HG02885 (cell line): ENCODE measurements around the gene GMPR.
"Not testable (repeated sequence)": the region's sequence is repeated elsewhere in the genome, so short reads cannot be mapped to it uniquely, and the experiment has no call there.

Experiments
- ATAC-seq: cut with Tn5 transposase; IDR thresholded peaks from one replicate; pipeline ENCODE4 v1.9.1; 2021; ENCODE audit warnings: mild to moderate bottlenecking; ENCODE audit not compliant: unreplicated experiment, poor library complexity

Gene GMPR

GRCh38 chr6:16267428-16268263 is 29.3 kb downstream of the GMPR start:
- no peak for ATAC-seq

DNA sequence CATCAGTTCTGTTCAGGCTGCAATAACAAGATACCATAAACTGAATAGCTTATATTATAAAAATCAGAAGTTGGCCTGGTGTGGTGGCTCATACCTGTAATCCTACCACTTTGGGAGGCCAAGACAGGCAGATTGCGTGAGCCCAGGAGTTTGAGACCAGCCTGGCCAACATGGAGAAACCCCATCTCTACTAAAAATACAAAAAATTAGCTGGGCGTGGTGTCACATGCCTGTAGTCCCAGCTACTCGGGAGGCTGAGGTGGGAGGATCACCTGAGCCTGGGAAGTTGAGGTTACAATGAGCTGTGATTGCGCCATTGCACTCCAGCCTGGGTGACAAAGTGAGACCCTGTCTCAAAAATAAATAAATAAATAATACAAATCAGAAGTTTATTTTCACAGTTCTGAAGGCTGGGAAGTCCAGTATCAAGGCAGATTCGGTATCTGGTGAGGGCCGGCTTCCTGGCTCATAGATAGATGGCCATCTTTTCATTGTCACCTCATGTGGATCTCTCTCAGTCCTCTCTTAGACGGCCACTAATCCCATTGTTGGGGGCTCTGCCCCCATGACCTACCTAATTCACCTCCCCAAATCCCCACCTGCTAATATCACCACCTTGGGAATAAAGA is 31.2 kb downstream of the GMPR start:
- not testable (repeated sequence) for ATAC-seq

DNA sequence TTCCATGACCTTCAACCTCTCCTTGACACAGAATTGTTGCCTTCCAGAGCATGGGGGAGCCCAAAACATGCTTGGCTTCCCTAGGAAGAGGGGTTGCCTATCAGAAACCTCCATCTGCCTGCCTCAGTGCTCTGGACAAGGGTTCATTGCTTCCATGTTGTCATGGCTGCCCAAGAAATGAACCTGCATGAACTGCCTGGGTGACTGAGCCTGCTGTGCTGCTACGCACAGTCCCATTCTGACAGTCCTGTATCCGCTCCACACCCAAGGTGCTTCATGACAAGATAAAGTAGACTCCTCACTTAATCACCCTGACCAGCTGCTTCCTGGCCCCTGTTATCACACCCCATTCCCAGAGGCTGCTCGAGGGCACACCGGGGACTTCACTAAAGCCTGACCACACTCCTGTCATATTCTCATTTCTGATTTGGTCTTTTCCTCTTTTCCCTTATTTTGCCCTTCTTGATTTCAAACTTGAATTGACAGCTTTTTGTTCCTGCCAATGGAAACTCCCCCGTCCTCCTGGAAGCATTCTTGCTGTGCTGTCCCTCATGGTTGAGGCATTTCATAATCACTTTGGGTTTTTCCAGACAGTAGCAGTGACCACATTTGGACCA is 31.9 kb downstream of the GMPR start:
- ATAC-seq, result no peak

- ATAC-seq, result no peak
These were observed 33.0 kb downstream of the GMPR start for GRCh38 chr6:16271428-16271827.

DNA sequence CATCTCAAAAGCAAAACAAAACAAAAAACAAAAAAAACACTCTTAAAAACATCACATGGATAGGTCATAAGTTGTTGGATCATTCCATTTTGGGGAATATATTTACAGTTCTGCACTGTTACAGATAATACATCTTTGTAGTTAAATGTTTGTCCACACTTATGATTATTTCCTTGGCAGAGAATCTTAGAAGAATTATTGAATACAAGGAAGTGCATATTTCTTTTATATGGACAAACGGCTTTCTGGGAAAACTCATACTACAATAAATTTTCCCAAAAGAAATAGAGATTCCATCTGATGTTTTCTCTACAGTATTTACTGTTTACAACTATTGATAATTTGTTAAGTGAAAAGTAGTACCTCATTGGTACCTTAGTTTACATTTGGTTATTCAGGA is 33.8 kb downstream of the GMPR start:
- ATAC-seq, result no peak

DNA sequence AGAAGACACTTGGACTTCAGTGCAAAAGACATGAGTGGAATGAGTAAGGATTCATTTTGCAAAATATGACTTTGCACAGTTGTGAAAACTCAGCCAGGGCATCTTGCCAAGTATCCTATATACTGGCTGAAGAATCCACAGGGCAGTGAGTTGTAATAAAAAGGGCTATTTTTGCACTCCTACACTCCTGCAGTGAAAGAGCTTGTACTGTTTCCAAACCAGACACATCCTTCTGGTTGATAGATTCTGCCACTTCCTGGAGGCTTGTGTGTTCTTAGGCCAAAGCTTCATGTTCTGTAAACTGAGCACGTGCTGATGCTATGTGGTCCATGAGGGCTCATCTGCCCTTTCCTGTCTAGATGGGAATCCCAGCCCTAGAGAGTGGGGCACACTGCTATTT is 34.9 kb downstream of the GMPR start:
- no peak for ATAC-seq

DNA sequence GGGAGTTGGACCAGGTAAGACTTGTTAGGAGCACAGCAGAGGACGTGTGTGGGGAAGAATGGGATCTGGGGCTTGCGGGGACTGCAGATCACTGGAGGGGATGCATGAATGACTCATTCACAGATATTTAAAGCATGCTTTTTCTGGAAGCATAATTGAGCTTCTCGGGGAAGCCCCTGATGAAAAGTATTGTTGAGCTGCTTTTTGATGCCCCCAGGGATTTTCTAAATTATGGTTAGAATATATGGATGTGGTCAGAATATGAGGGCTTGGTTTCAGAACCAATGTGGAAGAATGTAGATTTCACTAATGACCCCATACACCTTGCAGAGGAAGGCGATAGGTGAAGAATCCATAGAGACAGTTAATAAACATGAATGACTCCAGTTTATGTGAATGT is 36.1 kb downstream of the GMPR start:
- ATAC-seq, result no peak

- ATAC-seq, result no peak
These were observed 36.6 kb downstream of the GMPR start for GRCh38 chr6:16274885-16275589.

DNA sequence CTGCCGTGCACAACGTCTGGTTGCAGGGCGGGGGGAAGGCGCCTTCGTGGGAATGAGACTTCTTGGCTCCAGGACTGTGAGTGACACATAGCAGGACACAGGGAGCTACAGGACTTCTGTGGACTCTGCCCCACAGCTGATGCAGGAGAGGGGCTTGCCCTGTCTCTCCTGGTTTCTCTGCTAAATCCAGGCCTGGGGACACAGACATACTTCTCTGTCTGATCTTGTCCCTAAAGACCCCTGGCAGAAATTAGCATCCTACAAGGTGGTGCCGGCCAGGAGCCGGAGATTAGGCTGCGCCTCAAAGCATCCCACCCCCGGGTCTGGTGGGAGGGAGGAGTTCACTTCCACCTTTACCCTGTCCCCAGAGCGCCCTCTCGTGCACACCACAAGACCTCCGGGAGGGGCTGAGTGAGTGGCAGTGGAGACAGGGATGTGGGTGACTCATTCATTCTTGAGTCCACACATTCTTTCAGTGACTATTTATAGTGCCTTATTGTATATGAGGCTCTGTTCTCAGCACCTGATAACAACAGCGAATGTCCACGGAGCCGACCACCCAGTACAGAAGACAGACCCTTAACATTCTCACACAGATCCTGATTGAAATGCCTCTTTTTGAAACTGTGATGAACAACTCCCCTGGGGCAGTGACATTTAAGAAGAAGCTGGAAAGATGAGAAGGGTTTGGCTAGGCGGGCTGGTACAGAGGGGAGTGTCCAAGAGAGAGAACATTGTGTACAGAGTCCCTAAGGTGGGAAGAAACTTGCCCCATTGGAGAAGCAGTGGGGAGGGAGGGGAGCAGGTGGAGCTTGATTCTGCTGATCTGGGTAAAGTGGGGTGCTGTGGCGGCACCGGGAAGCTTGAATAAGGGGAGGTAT is 39.0 kb downstream of the GMPR start:
- peak; percentile 59 for ATAC-seq

GRCh38 chr6:16278048-16278724 is 39.8 kb downstream of the GMPR start:
- ATAC-seq, result no peak

DNA sequence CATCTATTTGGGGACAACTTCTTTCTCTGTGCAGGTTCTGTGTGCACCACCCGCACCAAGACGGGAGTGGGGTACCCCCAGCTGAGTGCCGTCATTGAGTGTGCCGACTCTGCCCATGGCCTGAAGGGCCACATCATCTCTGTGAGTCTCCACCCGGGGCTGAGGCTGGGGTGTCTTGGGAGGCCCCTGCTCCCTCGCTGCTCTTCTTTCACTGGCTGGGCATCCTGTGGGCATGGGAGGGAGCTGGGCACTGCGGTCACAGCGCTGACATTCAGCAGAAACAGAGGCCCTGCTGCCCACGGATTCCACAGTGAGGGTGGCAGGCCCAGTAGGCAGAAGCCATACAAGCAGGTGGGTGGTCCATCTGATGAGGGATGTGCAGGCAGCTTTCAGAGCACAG is 40.4 kb downstream of the GMPR start:
- no peak for ATAC-seq

DNA sequence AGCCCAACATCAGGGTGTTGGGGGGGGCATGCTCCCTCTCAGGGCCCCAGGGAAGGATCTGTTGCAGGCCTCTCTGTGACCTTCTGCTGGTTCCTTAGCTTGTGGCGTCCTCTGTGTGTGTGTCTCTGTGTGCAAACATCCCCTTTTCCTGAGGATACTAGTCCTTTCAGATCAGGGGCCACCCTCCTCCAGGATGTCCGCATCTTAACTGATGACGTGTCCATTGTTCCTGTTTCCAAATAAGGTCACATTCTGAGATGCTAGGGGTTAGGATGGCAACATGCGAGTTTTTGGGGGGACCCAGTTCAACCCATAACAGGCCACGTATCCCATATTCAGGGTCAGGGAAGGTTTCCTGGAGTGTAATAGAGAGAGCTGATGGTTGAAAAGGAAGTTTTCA is 40.9 kb downstream of the GMPR start:
- no peak for ATAC-seq

- no peak for ATAC-seq
These were observed 44.0 kb downstream of the GMPR start for GRCh38 chr6:16282370-16282769.

GRCh38 chr6:16284472-16284871 is 46.1 kb downstream of the GMPR start:
- ATAC-seq, result no peak

DNA sequence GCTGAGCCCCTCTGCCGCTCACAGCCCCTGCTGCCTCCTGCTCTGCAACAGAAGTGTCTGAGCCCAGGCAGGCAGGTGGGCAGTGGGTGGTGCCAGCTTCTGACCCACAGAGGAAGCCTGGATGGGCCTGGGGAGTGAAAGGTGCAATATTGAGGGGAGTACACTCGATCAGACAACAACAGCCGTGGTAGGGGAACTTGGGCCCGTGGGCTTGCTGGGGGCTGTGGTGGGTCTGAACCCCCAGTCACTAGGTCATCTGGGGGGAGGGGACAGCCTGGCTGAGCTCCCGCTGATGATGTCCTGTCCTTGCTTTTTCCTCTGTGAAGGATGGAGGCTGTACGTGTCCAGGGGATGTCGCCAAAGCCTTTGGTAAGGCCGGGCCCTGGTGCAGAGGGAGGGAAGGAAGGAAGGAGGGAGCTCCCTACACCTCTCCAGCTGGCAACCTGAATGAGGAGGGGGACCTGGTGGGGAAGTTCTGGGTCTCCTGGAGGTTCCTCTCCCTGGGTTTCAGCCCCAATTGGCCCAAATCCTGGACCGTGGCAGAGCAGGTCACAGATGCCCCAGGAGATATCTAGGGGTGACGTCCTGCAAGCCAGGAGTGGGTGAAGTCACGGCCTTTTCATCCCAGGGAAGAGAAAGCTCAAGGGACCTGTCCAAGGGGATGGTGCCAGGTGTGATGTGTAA is 47.2 kb downstream of the GMPR start:
- ATAC-seq, result peak; percentile 11

DNA sequence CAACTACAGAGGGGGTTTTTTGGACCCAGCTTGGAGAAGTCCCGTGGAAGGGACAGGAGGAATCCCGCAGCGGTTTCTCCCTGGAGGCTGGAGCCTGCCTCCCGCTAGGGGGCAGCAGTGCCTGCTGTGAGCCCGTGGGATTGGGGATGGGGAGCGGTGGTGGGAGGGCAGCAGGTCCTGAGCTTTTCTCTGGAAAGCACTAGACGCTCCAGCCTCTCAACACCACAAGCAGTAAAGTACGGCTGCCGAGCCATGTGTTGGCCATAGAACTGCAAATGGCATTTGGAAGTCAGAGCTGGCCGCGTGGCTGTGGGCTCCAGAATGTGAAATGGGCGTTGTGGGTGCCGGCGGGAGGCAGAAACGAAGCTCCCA is 47.8 kb downstream of the GMPR start:
- ATAC-seq, result peak; percentile 52

GRCh38 chr6:16288163-16288562 is 49.8 kb downstream of the GMPR start:
- ATAC-seq, result no peak

- no peak for ATAC-seq
These were observed 53.4 kb downstream of the GMPR start for GRCh38 chr6:16291739-16292138.

- no peak for ATAC-seq
These were observed 54.0 kb downstream of the GMPR start for GRCh38 chr6:16292432-16292831.
